Esophagus muscularis mucosa (tissue), 3 donors: ENCODE data around the gene ATP5F1B.

Experiments
- EP300 ChIP-seq: sonication (generic); formaldehyde crosslinking; IDR thresholded peaks from one replicate; pipeline ENCODE4 v1.6.1; 2017; ENCODE audit warnings: antibody characterized with exemption
- TF ChIP-seq, protein P1 (sequence below), 3 experiments: fragments of 200-600 bp in 2 of 3; fragments of 450-650 bp in 1 of 3; sonication (generic) in 2 of 3; IDR thresholded peaks; one replicate each; pipeline ENCODE4 v1.5.1; 2017 to 2019; ENCODE audit warnings: antibody characterized with exemption in 3 of 3, mild to moderate bottlenecking in 2 of 3, moderate library complexity in 1 of 3

DNA sequence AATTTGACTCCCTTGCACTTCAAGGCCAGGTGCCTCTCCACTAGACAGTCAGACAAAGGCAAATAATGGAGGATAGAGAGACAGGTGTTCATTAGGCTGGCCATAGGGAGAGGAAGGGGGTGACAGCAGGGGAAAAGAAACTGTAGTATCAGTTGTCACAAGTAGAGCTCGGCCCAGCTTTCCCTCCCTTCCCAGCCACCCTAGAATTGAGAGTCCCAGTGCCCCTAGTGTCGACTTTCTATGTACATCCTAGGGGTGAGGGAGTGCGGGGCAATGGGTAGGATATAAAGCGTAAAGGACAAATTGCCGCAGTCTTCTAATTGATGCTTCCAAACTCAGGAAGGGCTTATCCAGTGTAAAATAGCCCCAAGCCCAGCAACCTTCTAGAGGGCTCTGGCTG is 54.7 kb downstream of the ATP5F1B start:
- TF ChIP-seq, protein P1, sequence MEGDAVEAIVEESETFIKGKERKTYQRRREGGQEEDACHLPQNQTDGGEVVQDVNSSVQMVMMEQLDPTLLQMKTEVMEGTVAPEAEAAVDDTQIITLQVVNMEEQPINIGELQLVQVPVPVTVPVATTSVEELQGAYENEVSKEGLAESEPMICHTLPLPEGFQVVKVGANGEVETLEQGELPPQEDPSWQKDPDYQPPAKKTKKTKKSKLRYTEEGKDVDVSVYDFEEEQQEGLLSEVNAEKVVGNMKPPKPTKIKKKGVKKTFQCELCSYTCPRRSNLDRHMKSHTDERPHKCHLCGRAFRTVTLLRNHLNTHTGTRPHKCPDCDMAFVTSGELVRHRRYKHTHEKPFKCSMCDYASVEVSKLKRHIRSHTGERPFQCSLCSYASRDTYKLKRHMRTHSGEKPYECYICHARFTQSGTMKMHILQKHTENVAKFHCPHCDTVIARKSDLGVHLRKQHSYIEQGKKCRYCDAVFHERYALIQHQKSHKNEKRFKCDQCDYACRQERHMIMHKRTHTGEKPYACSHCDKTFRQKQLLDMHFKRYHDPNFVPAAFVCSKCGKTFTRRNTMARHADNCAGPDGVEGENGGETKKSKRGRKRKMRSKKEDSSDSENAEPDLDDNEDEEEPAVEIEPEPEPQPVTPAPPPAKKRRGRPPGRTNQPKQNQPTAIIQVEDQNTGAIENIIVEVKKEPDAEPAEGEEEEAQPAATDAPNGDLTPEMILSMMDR (IDR thresholded peaks at IDR 0.05): no peak
- TF ChIP-seq EP300: no peak
